HEK293 (cell line): Measurements from ENCODE around the gene ODF2.
A peak's percentile ranks its signal among the peaks of the same experiment; 100 is the strongest.

Source experiments
- GLI2 ChIP-seq: fragments of 450-650 bp; formaldehyde crosslinking; IDR thresholded peaks from 2 replicates; pipeline ENCODE4; 2017; ENCODE audit warnings: missing biosample characterization, missing genetic modification characterization, low read depth, borderline replicate concordance
- GLI4 ChIP-seq: fragments of 450-650 bp; formaldehyde crosslinking; IDR thresholded peaks from 2 replicates; pipeline ENCODE4 v1.5.1; 2016; ENCODE audit warnings: missing biosample characterization, missing genetic modification characterization
- GLIS1 ChIP-seq: fragments of 450-650 bp; formaldehyde crosslinking; IDR thresholded peaks from 2 replicates; pipeline ENCODE4 v1.5.1; 2016; ENCODE audit warnings: missing biosample characterization, missing genetic modification characterization
- IKZF3 ChIP-seq: fragments of 450-650 bp; IDR thresholded peaks from 2 replicates; pipeline ENCODE4 v1.5.0; 2018; ENCODE audit warnings: missing biosample characterization, mild to moderate bottlenecking, missing genetic modification characterization, moderate library complexity
- KLF10 ChIP-seq: fragments of 450-650 bp; IDR thresholded peaks from 2 replicates; pipeline ENCODE4 v1.5.1; 2018; ENCODE audit warnings: missing biosample characterization, mild to moderate bottlenecking, missing genetic modification characterization
- KLF7 ChIP-seq: fragments of 450-650 bp; formaldehyde crosslinking; IDR thresholded peaks from 2 replicates; pipeline ENCODE4 v1.5.1; 2016; ENCODE audit warnings: missing biosample characterization, missing genetic modification characterization, borderline replicate concordance
- KLF9 ChIP-seq: fragments of 450-650 bp; formaldehyde crosslinking; IDR thresholded peaks from 2 replicates; pipeline ENCODE4 v1.5.1; 2016; ENCODE audit warnings: missing biosample characterization, missing genetic modification characterization, low read depth
- ZBTB21 ChIP-seq: fragments of 450-650 bp; formaldehyde crosslinking; IDR thresholded peaks from 2 replicates; pipeline ENCODE4 v1.5.1; 2017; ENCODE audit warnings: missing biosample characterization, missing genetic modification characterization
- ZBTB8A ChIP-seq: fragments of 450-650 bp; formaldehyde crosslinking; IDR thresholded peaks from 2 replicates; pipeline ENCODE4 v1.5.1; 2016; ENCODE audit warnings: missing biosample characterization, missing genetic modification characterization
- ZFP3 ChIP-seq: fragments of 450-650 bp; formaldehyde crosslinking; IDR thresholded peaks from 2 replicates; pipeline ENCODE4 v1.5.1; 2016; ENCODE audit warnings: low read depth, missing biosample characterization, missing genetic modification characterization
- ZNF155 ChIP-seq: fragments of 450-650 bp; formaldehyde crosslinking; IDR thresholded peaks from 2 replicates; pipeline ENCODE4 v1.5.1; 2016; ENCODE audit warnings: missing biosample characterization, missing genetic modification characterization
- ZNF274 ChIP-seq, 2 experiments: fragments of 200-500 bp in 1 of 2; fragments of 450-650 bp in 1 of 2; sonication (Bioruptor generic) in 1 of 2; formaldehyde crosslinking in 1 of 2; IDR thresholded peaks; 2 replicates each; pipeline versions ENCODE4 v1.5.1 to v1.6.1; 2014 to 2016; ENCODE audit warnings: borderline replicate concordance in 1 of 2, inconsistent platforms in 1 of 2, low read length in 1 of 2, missing biosample characterization in 1 of 2, missing genetic modification characterization in 1 of 2
- ZNF292 ChIP-seq: fragments of 450-650 bp; formaldehyde crosslinking; IDR thresholded peaks from 2 replicates; pipeline ENCODE4 v1.5.1; 2016; ENCODE audit warnings: low read depth, missing biosample characterization, missing genetic modification characterization, borderline replicate concordance
- ZNF354C ChIP-seq: fragments of 450-650 bp; formaldehyde crosslinking; IDR thresholded peaks from 2 replicates; pipeline ENCODE4 v1.5.1; 2016; ENCODE audit warnings: missing biosample characterization, missing genetic modification characterization, low read depth, borderline replicate concordance
- ZNF366 ChIP-seq: fragments of 450-650 bp; formaldehyde crosslinking; conservative IDR thresholded peaks from 2 replicates; pipeline ENCODE4 v1.5.1; 2016; ENCODE audit warnings: missing biosample characterization, missing genetic modification characterization
- ZNF391 ChIP-seq: fragments of 450-650 bp; formaldehyde crosslinking; IDR thresholded peaks from 2 replicates; pipeline ENCODE4 v1.5.1; 2016; ENCODE audit warnings: low read depth, missing biosample characterization, missing genetic modification characterization, borderline replicate concordance
- ZNF404 ChIP-seq: fragments of 450-650 bp; formaldehyde crosslinking; IDR thresholded peaks from 2 replicates; pipeline ENCODE4 v1.5.1; 2017; ENCODE audit warnings: missing biosample characterization, missing genetic modification characterization
- ZNF521 ChIP-seq: fragments of 450-650 bp; formaldehyde crosslinking; IDR thresholded peaks from 2 replicates; pipeline ENCODE4 v1.5.1; 2017; ENCODE audit warnings: missing biosample characterization, mild to moderate bottlenecking, missing genetic modification characterization
- ZNF548 ChIP-seq: fragments of 450-650 bp; formaldehyde crosslinking; IDR thresholded peaks from 2 replicates; pipeline ENCODE4 v1.5.1; 2016; ENCODE audit warnings: missing biosample characterization, missing genetic modification characterization
- ZNF585B ChIP-seq: fragments of 450-650 bp; formaldehyde crosslinking; IDR thresholded peaks from 2 replicates; pipeline ENCODE4 v1.5.1; 2016; ENCODE audit warnings: missing biosample characterization, missing genetic modification characterization
- ZNF623 ChIP-seq: fragments of 450-650 bp; formaldehyde crosslinking; IDR thresholded peaks from 2 replicates; pipeline ENCODE4 v1.5.1; 2016; ENCODE audit warnings: missing biosample characterization, missing genetic modification characterization
- ZNF624 ChIP-seq: fragments of 450-650 bp; formaldehyde crosslinking; IDR thresholded peaks from 2 replicates; pipeline ENCODE4 v1.5.1; 2017; ENCODE audit warnings: missing biosample characterization, missing genetic modification characterization
- ZNF701 ChIP-seq: fragments of 450-650 bp; formaldehyde crosslinking; IDR thresholded peaks from 2 replicates; pipeline ENCODE4 v1.5.1; 2016; ENCODE audit warnings: missing biosample characterization, missing genetic modification characterization
- ZNF747 ChIP-seq: fragments of 450-650 bp; formaldehyde crosslinking; IDR thresholded peaks from 2 replicates; pipeline ENCODE4 v1.5.1; 2016; ENCODE audit warnings: missing biosample characterization, missing genetic modification characterization
- ZSCAN23 ChIP-seq: fragments of 450-650 bp; formaldehyde crosslinking; IDR thresholded peaks from 2 replicates; pipeline ENCODE4 v1.5.1; 2016; ENCODE audit warnings: missing biosample characterization, missing genetic modification characterization
- TF ChIP-seq, protein P1 (sequence below): fragments of 450-650 bp; IDR thresholded peaks from 2 replicates; pipeline ENCODE4 v1.5.1; 2018; ENCODE audit warnings: missing biosample characterization, mild to moderate bottlenecking, missing genetic modification characterization
- TF ChIP-seq, protein P2 (sequence below): fragments of 450-650 bp; formaldehyde crosslinking; IDR thresholded peaks from 2 replicates; pipeline ENCODE4 v1.5.1; 2016; ENCODE audit warnings: missing biosample characterization, missing genetic modification characterization, borderline replicate concordance
- TF ChIP-seq, protein P3 (sequence below): fragments of 450-650 bp; formaldehyde crosslinking; IDR thresholded peaks from 2 replicates; pipeline ENCODE4 v1.5.1; 2016; ENCODE audit warnings: missing biosample characterization, missing genetic modification characterization
- TF ChIP-seq, protein P4 (sequence below): sonication (generic); formaldehyde crosslinking; IDR thresholded peaks from 2 replicates; pipeline ENCODE4 v1.8.1; 2022; ENCODE audit warnings: mild to moderate bottlenecking, moderate library complexity, missing genetic modification reagents
- TF ChIP-seq, protein P5 (sequence below): fragments of 450-650 bp; formaldehyde crosslinking; IDR thresholded peaks from 2 replicates; pipeline ENCODE4 v1.5.1; 2016; ENCODE audit warnings: missing biosample characterization, missing genetic modification characterization

ODF2 gene

DNA sequence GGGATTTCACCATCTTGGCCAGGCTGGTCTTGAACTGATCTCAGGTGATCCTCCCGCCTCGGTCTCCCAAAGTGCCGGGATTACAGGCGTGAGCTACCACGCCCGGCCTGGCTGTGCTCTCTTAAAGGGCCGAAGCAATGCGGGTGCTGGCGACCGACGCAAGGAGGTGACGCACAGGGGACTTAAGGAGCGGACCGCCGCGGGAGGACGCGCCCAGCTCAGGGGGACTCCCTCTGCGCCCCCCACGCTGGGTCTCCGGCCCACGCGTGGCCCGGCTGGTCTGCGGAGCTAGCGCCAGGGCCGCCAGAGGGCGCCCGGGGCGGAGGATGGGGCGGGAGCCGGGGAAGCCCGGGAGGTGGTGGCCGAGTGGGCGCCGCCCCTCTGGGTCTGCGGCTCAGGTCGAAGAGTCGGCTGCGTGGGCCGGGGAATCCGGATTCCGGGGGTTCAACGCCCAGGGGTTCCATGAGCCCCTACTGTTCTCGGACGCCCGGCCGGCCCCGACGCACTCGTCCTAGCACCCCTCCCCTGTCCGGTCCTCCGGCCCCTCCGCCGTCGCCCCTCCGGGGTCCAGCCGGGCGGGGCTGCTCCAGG lies 35.7 kb upstream of the ODF2 start (continued):
- TF ChIP-seq, protein P1, sequence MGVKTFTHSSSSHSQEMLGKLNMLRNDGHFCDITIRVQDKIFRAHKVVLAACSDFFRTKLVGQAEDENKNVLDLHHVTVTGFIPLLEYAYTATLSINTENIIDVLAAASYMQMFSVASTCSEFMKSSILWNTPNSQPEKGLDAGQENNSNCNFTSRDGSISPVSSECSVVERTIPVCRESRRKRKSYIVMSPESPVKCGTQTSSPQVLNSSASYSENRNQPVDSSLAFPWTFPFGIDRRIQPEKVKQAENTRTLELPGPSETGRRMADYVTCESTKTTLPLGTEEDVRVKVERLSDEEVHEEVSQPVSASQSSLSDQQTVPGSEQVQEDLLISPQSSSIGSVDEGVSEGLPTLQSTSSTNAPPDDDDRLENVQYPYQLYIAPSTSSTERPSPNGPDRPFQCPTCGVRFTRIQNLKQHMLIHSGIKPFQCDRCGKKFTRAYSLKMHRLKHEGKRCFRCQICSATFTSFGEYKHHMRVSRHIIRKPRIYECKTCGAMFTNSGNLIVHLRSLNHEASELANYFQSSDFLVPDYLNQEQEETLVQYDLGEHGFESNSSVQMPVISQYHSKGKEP (tag by site-specific recombination), result no peak
- TF ChIP-seq GLI2 (tag by site-specific recombination) (no peak), ZNF391 (tag by site-specific recombination) (0 out of 2 replicates have a peak, but pooled peaks have one; percentile 49), ZSCAN23 (tag by site-specific recombination) (no peak), ZNF404 (tag by site-specific recombination) (no peak), KLF7 (tag by site-specific recombination) (peak; percentile 61; the same call in 1 of the 2 replicates), ZBTB21 (no peak), GLIS1 (tag by site-specific recombination) (peak; percentile 90), ZNF521 (tag by site-specific recombination) (no peak), GLI4 (tag by site-specific recombination) (no peak), ZNF366 (no peak), ZNF548 (tag by site-specific recombination) (no peak), ZBTB8A (tag by site-specific recombination) (peak; percentile 90), ZNF585B (tag by site-specific recombination) (no peak), ZNF747 (tag by site-specific recombination) (no peak), ZNF624 (tag by site-specific recombination) (no peak), ZNF701 (tag by site-specific recombination) (no peak), KLF10 (peak; percentile 73), ZNF274 (IDR thresholded peaks at IDR 0.05; ENCODE audit: low read length) (no peak), ZNF274 (tag by site-specific recombination; IDR thresholded peaks at IDR 0.05; ENCODE audit: borderline replicate concordance) (no peak), ZFP3 (tag by site-specific recombination) (no peak), ZNF292 (tag by site-specific recombination) (no peak), ZNF354C (tag by site-specific recombination) (no peak), ZNF155 (no peak), ZNF623 (tag by site-specific recombination) (no peak), KLF9 (tag by site-specific recombination) (peak; percentile 71), IKZF3 (tag by site-specific recombination) (no peak; the same call in 1 of the 2 replicates)
- TF ChIP-seq, protein P2, sequence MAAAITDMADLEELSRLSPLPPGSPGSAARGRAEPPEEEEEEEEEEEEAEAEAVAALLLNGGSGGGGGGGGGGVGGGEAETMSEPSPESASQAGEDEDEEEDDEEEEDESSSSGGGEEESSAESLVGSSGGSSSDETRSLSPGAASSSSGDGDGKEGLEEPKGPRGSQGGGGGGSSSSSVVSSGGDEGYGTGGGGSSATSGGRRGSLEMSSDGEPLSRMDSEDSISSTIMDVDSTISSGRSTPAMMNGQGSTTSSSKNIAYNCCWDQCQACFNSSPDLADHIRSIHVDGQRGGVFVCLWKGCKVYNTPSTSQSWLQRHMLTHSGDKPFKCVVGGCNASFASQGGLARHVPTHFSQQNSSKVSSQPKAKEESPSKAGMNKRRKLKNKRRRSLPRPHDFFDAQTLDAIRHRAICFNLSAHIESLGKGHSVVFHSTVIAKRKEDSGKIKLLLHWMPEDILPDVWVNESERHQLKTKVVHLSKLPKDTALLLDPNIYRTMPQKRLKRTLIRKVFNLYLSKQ (tag by site-specific recombination), result no peak
- TF ChIP-seq, protein P3, sequence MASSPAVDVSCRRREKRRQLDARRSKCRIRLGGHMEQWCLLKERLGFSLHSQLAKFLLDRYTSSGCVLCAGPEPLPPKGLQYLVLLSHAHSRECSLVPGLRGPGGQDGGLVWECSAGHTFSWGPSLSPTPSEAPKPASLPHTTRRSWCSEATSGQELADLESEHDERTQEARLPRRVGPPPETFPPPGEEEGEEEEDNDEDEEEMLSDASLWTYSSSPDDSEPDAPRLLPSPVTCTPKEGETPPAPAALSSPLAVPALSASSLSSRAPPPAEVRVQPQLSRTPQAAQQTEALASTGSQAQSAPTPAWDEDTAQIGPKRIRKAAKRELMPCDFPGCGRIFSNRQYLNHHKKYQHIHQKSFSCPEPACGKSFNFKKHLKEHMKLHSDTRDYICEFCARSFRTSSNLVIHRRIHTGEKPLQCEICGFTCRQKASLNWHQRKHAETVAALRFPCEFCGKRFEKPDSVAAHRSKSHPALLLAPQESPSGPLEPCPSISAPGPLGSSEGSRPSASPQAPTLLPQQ, result peak; percentile 43; the same call in 1 of the 2 replicates
- TF ChIP-seq, protein P4, sequence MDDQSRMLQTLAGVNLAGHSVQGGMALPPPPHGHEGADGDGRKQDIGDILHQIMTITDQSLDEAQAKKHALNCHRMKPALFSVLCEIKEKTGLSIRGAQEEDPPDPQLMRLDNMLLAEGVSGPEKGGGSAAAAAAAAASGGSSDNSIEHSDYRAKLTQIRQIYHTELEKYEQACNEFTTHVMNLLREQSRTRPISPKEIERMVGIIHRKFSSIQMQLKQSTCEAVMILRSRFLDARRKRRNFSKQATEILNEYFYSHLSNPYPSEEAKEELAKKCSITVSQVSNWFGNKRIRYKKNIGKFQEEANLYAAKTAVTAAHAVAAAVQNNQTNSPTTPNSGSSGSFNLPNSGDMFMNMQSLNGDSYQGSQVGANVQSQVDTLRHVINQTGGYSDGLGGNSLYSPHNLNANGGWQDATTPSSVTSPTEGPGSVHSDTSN (CRISPR knock-in tag), result no peak
- TF ChIP-seq, protein P5, sequence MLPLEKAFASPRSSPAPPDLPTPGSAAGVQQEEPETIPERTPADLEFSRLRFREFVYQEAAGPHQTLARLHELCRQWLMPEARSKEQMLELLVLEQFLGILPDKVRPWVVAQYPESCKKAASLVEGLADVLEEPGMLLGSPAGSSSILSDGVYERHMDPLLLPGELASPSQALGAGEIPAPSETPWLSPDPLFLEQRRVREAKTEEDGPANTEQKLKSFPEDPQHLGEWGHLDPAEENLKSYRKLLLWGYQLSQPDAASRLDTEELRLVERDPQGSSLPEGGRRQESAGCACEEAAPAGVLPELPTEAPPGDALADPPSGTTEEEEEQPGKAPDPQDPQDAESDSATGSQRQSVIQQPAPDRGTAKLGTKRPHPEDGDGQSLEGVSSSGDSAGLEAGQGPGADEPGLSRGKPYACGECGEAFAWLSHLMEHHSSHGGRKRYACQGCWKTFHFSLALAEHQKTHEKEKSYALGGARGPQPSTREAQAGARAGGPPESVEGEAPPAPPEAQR, result no peak
